ENCODE measurements around the gene PSMA1. TPM values are rescaled to one million over a fixed set of nuclear protein-coding genes. Genes with fewer than 3 reads are reported as not detected.

The PSMA1 gene
- total RNA-seq, 1 experiment from 2014 or later, result 121 TPM

- no peak for DNase-seq (ENCODE audit: low spot score)
Measured at GRCh38 chr11:14529951-14530350, 9.8 kb upstream of the PSMA1 start.

- no peak for DNase-seq (ENCODE audit: low spot score)
Measured at GRCh38 chr11:14529321-14529720, 9.1 kb upstream of the PSMA1 start.

GRCh38 chr11:14522801-14523200 lies 2.6 kb upstream of the PSMA1 start:
- DNase-seq (ENCODE audit: low spot score), result no peak

GRCh38 chr11:14522245-14522644 lies 2.1 kb upstream of the PSMA1 start:
- DNase-seq (ENCODE audit: low spot score), result no peak

GRCh38 chr11:14520747-14521151 lies 563 bp upstream of the PSMA1 start:
- DNase-seq (ENCODE audit: low spot score), result no peak

GRCh38 chr11:14519597-14519916 lies 629 bp downstream of the PSMA1 start:
- DNase-seq (ENCODE audit: low spot score), result no peak

GRCh38 chr11:14518820-14519219 lies 1.4 kb downstream of the PSMA1 start:
- no peak for DNase-seq (ENCODE audit: low spot score)

- DNase-seq (ENCODE audit: low spot score), result no peak
Measured at GRCh38 chr11:14513800-14514199, 6.4 kb downstream of the PSMA1 start.

GRCh38 chr11:14506532-14506931 lies 13.7 kb downstream of the PSMA1 start:
- no peak for DNase-seq (ENCODE audit: low spot score)

- no peak for DNase-seq (ENCODE audit: low spot score)
Measured at GRCh38 chr11:14503023-14503422, 17.2 kb downstream of the PSMA1 start.

- DNase-seq (ENCODE audit: low spot score), result no peak
Measured at GRCh38 chr11:14502039-14502438, 18.1 kb downstream of the PSMA1 start.

GRCh38 chr11:14500181-14500651 lies 20.0 kb downstream of the PSMA1 start:
- DNase-seq (ENCODE audit: low spot score), result peak; percentile 75

- DNase-seq (ENCODE audit: low spot score), result peak; percentile 93
Measured at GRCh38 chr11:14499560-14500180, 20.5 kb downstream of the PSMA1 start, which contains the start of gene COPB1. COPB1 (minus strand) TSS chr11:14499811; CDS start chr11:14498928, 883 bp downstream.

GRCh38 chr11:14499178-14499559 lies 21.0 kb downstream of the PSMA1 start:
- DNase-seq (ENCODE audit: low spot score), result peak; percentile 32

GRCh38 chr11:14480716-14481115 lies 39.5 kb downstream of the PSMA1 start:
- DNase-seq (ENCODE audit: low spot score), result no peak

- no peak for DNase-seq (ENCODE audit: low spot score)
Measured at GRCh38 chr11:14471127-14471526, 49.1 kb downstream of the PSMA1 start.

GRCh38 chr11:14463623-14464022 lies 56.6 kb downstream of the PSMA1 start:
- DNase-seq (ENCODE audit: low spot score), result peak; percentile 49

- DNase-seq (ENCODE audit: low spot score), result no peak
Measured at GRCh38 chr11:14460147-14460546, 60.0 kb downstream of the PSMA1 start.

GRCh38 chr11:14458377-14458776 lies 61.8 kb downstream of the PSMA1 start:
- no peak for DNase-seq (ENCODE audit: low spot score)

- DNase-seq (ENCODE audit: low spot score), result no peak
Measured at GRCh38 chr11:14455648-14456430, 64.3 kb downstream of the PSMA1 start.
